Measurements from ENCODE around the gene TCHHL1.
A peak's percentile ranks its signal among the peaks of the same experiment; 100 is the strongest.
"Not testable (repeated sequence)": the region's sequence is repeated elsewhere in the genome, so short reads cannot be mapped to it uniquely, and the experiment has no call there.

The TCHHL1 gene

DNA sequence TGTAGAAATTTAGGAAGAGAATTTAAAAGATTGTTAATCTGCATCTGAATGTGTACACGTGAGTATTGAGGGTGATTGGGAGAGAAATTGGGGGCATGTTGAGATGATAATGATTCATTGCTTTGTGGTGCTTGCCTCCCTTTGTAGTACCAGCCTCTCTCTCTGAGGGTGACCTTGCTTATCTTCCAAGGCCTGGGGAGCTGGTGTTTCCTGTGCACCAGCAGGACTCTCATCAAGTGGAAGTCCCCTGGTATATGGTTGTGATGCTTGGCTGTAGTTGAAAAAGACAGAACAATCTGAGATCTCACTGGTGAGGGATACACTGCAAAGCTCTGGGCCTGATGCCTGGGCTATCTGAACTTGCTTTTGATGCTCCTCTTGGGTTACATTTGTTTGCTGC is 4.0 kb downstream of the TCHHL1 start:
- DNase-seq, result no peak

DNA sequence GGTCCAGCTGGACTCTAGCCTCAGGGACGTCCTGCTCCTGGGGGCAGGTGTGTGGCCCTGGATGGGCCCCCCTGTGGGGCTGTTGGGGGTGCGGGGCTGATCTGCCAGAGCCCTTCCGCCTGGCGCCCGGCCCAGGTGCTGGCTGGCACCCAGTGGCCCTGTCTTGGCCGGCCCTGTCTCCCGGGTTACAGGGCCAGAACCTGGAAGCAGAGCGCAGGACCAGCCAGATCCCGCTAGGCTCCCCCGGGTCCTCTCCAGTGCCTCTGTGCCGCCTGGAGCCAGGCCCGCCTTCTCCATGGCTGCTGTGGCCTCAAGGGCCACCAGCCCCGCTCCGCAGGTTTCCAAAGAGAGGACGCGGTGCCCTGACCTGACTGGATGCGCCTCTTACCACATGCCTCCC is 7.8 kb downstream of the TCHHL1 start:
- DNase-seq, result not testable (repeated sequence)

DNA sequence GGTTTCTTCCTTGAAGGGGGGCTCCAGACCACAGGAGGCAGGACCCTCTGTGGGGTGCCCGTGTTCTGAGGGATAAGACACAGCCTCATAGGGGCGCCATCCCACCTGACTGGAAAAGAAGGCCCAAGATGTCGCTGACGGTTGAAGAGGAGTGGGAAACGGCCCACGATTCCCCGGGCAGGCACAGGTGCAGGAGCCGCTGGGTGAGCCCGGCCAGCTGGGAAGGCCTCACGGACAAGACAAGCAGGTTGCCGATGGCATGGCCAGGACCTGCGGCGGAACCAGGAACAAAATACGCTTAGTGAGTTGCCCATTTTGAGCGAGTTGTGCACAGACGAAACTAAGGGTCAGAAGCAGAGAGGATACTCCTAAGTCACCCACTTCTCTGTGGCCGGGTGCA is 8.4 kb downstream of the TCHHL1 start:
- DNase-seq, result not testable (repeated sequence)

DNA sequence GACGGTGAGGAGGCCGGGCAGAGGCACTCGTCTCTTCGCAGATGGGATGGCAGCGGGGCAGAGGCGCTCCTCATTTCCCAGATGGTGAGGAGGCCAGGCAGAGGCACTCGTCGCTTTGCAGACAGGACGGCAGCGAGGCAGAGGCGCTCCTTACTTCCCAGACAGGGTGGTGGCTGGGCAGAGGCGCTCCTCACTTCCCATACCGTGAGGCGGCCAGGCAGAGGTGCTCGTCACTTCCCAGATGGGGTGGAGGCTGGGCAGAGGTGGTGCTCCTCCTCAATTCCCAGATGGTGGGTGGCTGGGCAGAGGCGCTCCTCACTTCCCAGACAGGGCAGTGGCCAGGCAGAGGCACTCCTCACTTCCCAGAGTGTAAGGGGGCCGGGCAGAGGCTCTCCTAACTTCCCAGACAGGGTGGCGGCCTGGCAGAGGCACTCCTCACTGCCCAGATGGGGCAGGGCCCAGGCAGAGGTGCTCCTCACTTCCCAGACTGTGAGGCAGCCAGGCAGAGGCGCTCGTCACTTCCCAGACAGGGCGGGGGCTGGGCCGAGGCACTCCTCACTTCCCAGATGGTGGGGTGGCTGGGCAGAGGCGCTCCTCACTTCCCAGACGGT is 9.9 kb downstream of the TCHHL1 start:
- no peak for DNase-seq

DNA sequence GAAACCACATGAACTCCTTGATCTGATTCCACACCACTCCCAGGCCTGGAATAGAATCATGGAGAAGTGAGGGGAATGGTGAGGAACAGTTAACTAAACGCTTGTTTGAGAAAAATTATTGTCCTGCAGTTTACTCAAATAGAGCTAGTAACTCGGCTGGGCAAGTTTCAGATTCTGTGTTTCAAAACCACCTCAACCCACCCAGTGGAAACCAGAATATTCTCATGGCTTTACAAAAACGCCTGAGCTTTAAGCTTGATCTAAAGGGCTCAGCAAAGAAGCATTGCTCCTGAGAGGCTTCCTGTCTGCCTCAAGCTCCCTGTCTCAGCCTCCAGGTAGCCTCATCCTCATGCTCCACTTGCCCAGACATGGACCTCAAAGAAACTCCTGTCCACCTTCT is 16.6 kb downstream of the TCHHL1 start:
- no peak for DNase-seq

DNA sequence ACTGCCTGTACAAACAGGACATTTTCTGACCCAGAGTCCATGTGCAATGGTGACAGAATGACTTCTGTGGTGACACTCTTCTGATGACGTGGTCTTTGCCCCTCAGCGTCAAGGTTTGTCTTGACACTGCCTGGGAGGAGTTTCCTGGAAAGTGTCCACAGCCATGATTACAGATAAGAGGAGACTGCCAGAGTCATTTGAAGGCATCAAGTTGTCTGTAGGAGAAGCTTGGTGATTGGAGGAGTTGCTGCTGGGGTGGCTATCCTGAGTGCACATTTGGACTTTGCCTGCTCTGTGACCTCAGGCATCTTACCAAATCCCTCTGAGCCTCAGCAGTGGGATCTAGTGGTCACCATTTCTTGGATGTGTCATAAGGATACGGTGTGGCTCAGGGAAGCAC is 17.7 kb downstream of the TCHHL1 start:
- no peak for DNase-seq

DNA sequence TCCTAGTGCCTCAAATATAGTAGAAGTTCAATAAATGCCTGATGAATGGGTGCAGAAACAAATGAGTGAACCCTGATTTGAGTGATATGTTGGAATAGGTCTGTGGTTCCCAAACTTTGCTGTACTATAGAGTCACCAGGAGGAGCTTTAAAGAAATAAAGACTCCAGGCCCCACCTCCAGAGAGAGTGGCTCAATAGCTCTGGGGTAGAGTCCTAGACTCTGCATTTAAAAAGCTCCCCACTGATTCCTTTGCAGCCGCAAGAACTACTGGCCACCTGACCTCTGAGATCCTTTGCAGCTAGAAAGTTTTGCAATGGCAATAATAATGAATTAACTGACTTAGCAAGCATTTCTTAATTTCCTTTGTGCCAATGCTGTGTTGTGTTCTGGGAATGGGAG is 20.9 kb downstream of the TCHHL1 start:
- no peak for DNase-seq

DNA sequence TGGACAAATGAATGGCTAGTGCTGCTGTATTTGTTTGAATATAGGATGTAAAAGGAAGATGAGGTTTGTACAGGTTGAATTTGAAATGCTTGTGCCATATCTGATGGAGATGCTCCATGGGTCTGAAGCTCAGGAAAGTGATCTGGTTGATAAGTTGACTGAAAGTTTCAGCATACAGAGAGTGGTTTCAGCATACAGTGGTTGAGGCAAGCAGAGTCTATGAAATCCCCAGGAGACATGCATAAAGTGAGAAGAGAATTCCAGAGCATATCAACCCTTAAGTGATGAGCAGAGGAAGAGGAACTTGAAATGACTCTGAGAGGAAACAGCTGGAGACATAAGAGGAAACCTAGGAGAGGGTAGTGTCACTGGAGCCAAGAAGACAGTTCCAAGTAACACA is 21.7 kb downstream of the TCHHL1 start:
- no peak for DNase-seq

DNA sequence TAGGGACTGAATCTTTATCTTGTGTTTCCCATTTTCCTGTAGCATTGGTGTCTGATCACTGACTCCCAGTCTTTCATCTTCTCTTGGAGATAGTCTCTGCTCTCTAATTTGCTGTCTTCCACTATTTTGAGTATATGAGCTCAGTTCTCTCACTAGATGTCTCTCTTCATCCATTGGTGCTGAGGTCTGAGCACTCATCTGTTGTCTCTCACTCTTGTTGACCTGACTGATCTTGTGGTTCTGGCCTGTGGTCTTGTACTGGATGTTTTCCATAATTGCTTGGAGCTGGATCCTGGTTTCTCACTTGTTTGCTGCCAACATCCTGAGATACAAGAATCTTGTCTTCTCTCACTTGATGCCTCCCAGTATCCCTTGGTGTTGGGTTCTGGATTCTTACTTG is 26.9 kb downstream of the TCHHL1 start:
- DNase-seq, result no peak

DNA sequence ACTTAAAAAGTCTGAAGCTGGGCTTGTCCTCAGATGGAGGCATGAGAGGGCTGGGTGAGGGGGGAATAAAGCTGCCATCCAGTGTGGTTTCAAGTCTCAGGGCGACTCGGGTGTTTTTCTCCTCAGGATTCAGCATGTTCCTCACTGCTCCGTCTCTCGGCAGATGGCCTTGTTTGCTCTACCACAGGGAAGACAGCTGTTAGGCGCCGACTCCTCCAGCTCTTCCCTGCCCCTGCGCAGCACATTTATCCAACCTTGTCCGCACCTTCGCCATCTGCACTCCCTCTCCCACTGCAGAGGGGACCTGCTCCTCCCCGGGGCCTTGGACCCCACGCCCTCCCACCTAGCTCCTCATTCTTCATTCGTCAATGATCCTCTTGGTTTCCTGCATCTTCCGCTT is 35.5 kb downstream of the TCHHL1 start:
- no peak for DNase-seq

DNA sequence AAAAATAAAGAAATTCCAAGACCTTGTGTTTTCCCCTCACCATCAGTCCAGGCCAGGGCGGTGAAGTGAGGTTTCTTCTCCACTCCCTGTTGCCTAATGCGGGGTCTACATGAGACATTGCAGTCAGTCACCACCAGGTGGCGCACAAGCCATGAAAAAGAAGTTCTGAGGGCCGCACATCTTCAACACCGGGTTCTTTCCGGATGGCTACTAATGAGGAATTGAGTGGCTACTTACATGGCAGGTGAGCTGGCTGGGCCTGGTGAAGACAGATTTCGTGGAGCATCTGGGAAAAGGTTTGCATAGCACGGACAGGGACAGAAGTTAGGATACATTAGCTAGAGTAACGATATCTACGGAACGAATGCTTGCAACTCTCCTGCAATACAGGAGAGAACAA is 36.3 kb downstream of the TCHHL1 start:
- DNase-seq, result peak; percentile 86

DNA sequence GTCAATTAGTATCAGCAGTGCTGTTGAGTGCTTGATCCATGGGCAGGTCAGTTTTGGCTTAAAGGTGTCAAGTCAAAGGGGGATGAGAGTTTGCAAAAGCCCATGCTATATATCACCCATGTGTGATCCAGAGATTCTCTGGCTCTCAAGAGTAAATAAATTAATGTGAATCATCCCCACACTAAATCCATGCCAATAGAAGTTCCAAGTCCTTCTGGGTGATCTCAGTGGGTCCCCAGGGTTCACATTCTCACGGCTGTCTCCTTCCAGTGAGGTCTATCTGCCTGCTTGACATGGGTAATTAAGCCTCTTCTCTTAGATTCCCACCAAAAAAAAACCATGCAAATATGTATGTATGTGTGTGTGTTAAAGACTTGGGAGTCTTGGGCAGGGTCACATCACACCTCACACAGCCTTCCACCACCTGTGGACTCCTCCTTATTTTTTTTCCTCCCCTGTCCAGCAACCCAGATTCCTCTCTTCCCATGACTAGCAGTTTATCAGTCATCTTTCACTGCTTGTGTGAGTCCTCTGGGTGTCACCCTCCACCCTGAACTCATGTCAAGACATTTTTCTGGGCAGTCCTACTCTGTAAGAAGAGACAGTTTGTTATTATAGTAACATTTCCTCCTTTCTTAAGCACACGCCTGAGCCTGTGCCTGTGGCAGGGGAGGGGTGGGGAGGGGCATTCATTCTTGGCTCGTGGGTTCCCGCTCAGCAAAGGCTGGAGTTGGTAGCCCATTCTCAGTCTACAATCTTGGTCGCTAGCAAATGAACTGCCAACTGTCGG is 37.8 kb downstream of the TCHHL1 start:
- DNase-seq, result no peak

DNA sequence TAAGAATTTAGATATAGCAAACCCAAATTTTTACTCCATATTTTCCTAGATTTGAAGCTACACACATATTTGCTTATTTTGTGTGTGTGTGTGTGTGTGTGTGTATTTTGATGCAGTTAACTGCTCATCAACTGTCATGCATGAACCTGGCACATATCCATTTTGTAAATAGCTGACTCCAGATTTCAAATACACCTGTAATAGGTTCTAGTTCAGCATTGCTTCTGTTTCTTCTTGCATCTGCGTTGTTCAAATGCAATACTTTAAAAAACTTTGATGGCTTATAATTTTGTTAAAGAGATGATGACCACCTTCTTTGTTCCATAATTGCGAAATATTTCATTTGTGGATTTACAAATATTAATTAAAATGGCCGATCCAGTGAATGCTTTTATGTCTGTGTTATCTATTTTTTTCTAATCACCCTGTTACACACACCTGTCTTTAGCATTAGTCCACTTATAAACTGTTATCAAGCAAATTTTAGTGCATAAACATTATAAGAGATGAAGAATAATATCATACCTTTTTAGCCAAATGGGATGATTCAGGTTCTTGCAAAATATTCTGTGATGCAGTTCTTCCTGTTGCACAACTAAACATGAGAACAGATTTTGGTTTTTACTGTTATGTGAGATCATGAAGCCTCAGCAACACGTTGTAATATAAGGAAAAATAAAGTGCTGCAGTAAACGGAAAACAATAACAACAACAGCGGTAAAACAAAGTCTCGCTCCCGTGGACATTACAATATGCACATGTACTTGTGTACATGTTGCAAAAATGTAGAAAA is 39.4 kb downstream of the TCHHL1 start:
- no peak for DNase-seq

DNA sequence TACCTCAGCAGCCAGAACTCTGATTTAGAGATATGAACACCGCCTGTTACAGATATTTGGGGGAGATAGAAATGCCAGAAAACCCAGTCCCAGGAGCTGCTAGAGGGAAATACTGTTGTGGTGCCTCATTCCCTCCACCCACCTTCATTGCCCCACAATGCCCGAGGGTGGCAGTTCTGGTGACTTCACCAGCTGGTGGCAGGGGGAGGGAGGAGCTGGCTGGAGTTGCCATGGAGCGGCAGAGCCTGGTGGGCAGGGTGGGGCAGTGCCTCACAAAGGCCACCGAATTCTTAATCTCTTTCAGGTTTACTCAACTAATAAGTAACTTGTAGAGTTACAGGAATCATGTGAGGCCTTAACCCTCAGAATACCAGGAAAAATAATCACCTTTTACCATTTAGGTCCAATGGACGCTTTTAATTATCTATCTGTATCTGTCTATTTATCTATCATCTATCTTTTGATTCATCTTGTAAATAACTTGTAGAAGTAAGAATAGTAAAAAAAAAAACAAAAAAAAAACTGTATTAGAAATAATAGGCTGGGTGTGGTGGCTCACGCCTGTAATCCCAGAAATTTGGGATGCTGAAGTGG is 40.4 kb downstream of the TCHHL1 start:
- peak; percentile 57 for DNase-seq

DNA sequence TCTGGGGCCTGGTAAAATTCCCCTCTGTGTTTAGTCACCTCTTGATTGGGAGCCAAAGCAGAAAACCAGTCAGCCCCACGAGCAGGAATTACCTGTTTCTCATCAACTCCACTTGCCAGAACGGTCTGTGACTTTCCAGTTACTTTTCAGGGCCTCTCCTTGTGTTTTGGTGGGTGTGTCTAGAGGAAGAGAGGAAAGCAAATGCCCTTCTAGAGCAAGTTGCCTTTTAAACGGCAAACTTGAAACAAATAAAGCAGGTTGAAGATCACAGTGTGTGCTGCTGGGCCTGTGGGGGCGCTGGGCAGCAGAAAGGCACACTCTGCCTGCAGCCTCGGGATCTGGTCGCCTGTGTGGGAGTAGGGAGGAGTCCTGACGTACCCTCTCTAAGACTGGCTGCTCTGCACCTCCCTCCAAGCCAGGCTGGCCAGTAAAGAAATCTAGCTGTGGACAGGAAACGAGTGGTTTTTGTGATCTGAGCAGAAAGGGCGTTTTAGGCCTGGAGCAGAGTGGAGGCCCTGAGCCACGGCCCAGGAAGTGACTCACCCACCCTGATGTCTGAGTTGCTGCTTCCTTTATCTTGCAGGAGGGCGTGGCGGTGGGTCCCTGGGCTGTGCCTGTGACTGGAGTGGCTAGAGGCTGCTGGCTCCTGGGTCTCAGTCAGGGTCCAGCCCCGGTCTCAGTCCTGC is 41.0 kb downstream of the TCHHL1 start:
- DNase-seq, result peak; percentile 77

DNA sequence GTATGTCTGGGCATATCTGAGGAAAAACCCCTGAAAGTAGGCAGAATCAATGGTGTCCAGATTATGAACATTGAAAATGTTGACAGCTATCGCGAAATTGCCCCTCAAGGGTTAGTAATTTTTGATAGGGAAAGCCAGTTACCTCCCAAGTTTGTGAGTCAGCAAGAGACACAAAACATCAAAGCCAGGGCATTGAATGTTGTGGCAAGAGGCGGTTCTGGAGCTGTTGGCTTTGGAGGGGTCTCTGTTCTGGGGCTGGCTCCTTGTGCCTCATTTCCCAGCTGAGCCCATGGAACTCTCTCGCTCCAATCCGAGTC is 41.5 kb downstream of the TCHHL1 start:
- no peak for DNase-seq

DNA sequence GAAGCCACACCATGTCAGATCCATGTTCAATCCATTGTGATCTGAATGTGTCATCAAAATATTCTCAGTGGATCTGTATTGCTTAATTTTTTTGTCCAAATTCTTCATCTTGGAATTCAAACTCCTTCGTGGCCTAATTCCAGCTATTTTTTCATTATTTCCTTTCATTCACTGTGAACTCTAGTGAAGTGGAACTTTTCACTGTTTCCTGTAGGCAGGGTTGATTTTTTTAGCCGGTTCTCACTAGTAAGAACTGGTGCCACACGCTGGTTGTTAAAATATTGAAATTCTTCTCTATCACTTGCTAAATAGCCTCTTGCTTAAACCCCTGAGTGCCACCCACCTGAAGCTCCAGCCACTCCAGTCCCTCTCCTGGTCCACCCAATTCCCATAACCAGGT is 44.5 kb downstream of the TCHHL1 start:
- DNase-seq, result no peak

DNA sequence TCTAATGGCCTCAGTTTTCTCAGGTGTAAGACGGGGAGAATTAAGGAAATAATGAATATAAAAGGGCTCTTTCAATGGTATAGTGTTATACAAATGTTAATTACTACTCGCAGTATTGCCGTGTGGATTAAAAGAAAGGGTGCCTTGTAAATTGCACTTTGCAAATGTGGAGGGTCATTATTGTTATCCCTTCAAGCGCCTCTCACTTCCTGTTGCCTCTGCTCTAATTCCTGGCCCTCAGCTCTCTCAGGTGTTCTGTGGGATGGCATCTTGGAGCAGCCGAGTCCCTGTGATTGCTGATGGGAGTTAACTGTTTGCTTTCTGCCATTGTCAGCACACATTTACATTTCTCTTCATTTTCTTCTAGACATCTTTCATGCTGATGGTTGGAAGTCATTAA is 45.0 kb downstream of the TCHHL1 start:
- DNase-seq, result no peak

DNA sequence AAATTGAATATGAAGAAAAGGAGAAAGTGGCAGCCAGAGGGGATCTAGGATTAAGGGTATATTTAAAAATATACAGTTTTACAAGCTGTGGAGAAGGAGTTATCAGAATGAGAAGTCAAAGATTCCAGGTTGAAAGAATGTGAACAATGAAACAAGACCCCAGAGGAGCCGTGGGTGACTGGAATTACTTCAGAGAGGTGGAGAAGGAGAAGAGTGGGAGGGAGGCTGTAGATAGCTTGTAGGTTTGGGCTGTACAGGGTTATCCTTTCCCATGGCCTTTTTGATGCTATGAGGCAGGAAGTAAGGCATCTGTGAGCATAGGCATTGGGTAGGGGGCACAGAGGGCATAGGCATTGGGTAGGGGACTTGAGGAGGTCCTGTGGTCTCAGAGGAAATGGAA is 46.8 kb downstream of the TCHHL1 start:
- no peak for DNase-seq

DNA sequence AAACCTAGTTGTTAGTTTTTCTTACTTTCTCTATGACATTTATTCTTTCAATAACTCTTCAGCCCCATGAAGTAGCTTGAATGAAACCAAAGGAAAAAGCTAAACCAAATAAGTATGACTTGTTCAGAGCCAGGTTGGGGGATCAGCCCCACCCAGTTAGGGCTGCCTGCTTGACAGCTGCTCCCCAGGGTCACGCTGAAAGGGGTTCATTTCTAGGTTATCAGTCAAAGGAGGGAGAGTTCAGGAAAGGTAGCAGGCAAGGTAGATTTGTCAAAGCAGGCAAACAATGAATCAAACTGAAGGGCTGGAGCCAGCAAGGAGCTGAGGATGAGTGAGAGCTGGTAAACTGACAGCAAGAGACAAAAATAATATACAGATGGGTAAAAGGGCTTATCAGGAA is 49.0 kb downstream of the TCHHL1 start:
- peak; percentile 77 for DNase-seq

DNA sequence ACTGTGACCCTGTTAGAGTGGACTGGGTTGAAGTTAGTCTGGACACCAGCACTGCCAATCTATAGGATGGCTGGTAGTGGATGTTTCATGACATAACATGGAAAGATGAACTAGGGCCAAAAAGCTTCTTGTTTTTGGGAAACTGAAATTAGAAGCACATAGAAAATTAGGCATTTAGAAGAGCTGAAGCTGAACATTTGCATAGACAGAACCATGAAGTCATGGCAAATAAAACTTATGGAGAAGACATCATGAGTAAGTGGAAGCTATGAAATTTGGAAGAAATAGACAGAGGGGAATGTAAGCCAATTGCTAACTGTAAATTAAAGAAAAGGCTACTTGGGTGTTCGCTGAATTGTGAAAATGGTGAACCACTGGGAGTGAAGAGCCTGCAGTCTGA is 49.4 kb downstream of the TCHHL1 start:
- DNase-seq, result peak; percentile 77

DNA sequence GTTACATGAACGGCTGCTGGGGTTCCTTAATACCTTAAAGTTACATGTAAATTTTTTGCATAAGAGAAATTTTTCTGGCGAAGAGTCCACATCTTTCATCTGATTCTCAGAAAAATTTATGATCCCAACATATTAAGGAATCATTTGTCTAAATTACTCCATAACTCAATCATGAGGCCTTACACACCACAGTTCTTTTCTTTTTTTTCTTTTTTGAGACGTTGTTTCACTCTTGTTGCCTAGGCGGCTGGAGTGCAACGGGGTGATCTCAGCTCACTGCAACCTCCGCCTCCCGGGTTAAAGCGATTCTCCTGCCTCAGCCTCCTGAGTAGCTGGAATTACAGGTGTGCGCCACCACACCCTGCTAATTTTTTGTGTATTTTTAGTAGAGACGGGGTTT is 50.0 kb downstream of the TCHHL1 start:
- no peak for DNase-seq

Measured in DMS79 treated with DMSO at 0.1 percent for 48 hours (cell line).